Heart left ventricle (tissue), 16 donors: Measurements from ENCODE around the gene ACADM. TPM values are rescaled to one million over a fixed set of nuclear protein-coding genes. Genes with fewer than 3 reads are reported as not detected.
"Not testable (repeated sequence)": the region's sequence is repeated elsewhere in the genome, so short reads cannot be mapped to it uniquely, and the experiment has no call there.

Experiments used
- ATAC-seq, 4 donors: fragments of 200-7000 bp; cut with Tn5 transposase; one replicate each; pipeline ENCODE4 v1.9.1; 2020 to 2022; ENCODE audit warnings: moderate library complexity in 4 of 4, mild to moderate bottlenecking in 3 of 4, moderate number of reproducible peaks in 1 of 4
- DNase-seq, 5 donors: peaks; one replicate each; pipeline ENCODE4 v3.0.0-alpha.2; 2020
- H3K27ac ChIP-seq, 12 donors: fragments of 200-600 bp; sonication (generic) in 4 of 12; one replicate each; pipeline versions ENCODE4 v1.5.0 to v1.8.0; 2016 to 2022; ENCODE audit warnings: mild to moderate bottlenecking in 2 of 12
- H3K27me3 ChIP-seq, 9 donors: fragments of 200-600 bp; sonication (generic) in 2 of 9; one replicate each; pipeline versions ENCODE4 v1.5.1 to v1.8.0; 2016 to 2022; ENCODE audit warnings: mild to moderate bottlenecking in 3 of 9
- H3K36me3 ChIP-seq, 9 donors: fragments of 200-600 bp; sonication (generic) in 2 of 9; one replicate each; pipeline versions ENCODE4 v1.5.0 to v1.8.0; 2018 to 2022; ENCODE audit warnings: mild to moderate bottlenecking in 2 of 9
- H3K4me1 ChIP-seq, 12 donors: fragments of 200-600 bp; sonication (generic) in 4 of 12; one replicate each; pipeline versions ENCODE4 v1.5.0 to v1.8.0; 2016 to 2022; ENCODE audit warnings: mild to moderate bottlenecking in 3 of 12
- H3K4me3 ChIP-seq, 12 donors: fragments of 200-600 bp; sonication (generic) in 4 of 12; one replicate each; pipeline versions ENCODE4 v1.5.0 to v1.8.0; 2017 to 2022; ENCODE audit warnings: mild to moderate bottlenecking in 9 of 12, moderate library complexity in 4 of 12
- H3K9me3 ChIP-seq, 12 donors: fragments of 200-600 bp; sonication (generic) in 4 of 12; one replicate each; pipeline versions ENCODE4 v1.5.0 to v1.8.0; 2016 to 2022; ENCODE audit warnings: mild to moderate bottlenecking in 1 of 12
- CTCF ChIP-seq, 12 donors: fragments of 200-600 bp; sonication (generic) in 4 of 12; IDR thresholded peaks; one replicate each; pipeline versions ENCODE4 v1.5.0 to v1.8.0; 2018 to 2022; ENCODE audit warnings: antibody characterized with exemption in 12 of 12, mild to moderate bottlenecking in 5 of 12
- POLR2A ChIP-seq, 2 donors: fragments of 450-650 bp; IDR thresholded peaks; one replicate each; pipeline ENCODE4 v1.6.1; 2017; ENCODE audit warnings: antibody characterized with exemption in 2 of 2, mild to moderate bottlenecking in 2 of 2, moderate library complexity in 2 of 2
- WGBS, 4 donors: extraction: QIAGEN DNeasy Blood & Tissue Kit in 2 of 4; methylation state at CpG; one replicate each; pipeline versions ENCODE4 v1.1.5 to v1.1.7; 2013 to 2018; 5-methylcytosine and 5-hydroxymethylcytosine counted together
- intact Hi-C, 10 donors: fragments of 100-400 bp; cut with DNase I; formaldehyde crosslinking; loops; one replicate each; pipeline versions ENCODE4 v1.11.1 to v1.14.2; 2022
- polyA plus RNA-seq, 2 donors: library from polyadenylated mRNA; stranded (reverse); fragments of 200-250 nt; gene quantifications; one replicate each; pipeline ENCODE4 v1.2.3, GENCODE V29; 2013
- total RNA-seq, 9 donors: library from RNA; depleted of rRNA in 2 of 9; stranded (reverse); fragments of >200 nt in 2 of 9; fragmentation: NEBNext Ultra II Directional in 3 of 9; extraction: Animal tissue kit (Norgen Biotek cat#: 25700) in 3 of 9; gene quantifications; one replicate each; pipeline versions ENCODE4 v1.1.0 to v1.2.4, GENCODE V29; 2016 to 2023
- donor health status: ischemic (EF 13 %, LVEDD 7.1; RV severe dilation, severe dysfunction).
- donor health status: healthy with polysubstance abuse.
- donor health status: DM: no; HTN: yes; CAD: no.
- donor health status: DM: no; HTN: no; CAD: no.
- donor health status: ischemic (EF 25% LVEDD 6.9; RV normal size, moderate dysfunction).
- donor health status: ischemic (EF 25% LVEDD 5.7; RV mildly dilated, moderate dysfunction).
- donor health status: healthy.
- donor health status: DM: yes; HTN: yes; CAD: no.
- donor health status: ischemic (EF 35%, LVEDD 5.7; RV mildly dilated, moderate dysfunction).
- donor health status: nonischemic (EF 11% LVEDD 7.7; RV severe dilation, severe dysfunction).
- donor health status: DM: yes; HTN: yes; CAD: no.
- donor health status: PGD.
- donor health status: ischemic (EF 29% LVEDD 5.4; RV normal size, mild dysfunction).
- donor health status: nonischemic (EF 23%, LVEDD 6.1; RV moderate dilation, normal function).

The ACADM gene
- total and polyA plus RNA-seq, 11 donors, result 45.4 to 371 (median 212) TPM

- 73 to 92% (median 88%) methylated on average over 1 of the region's 1 CpG for WGBS, 4 donors
- ATAC-seq (no peak), DNase-seq (no peak)
- Histone ChIP-seq H3K36me3 (peaks cover 2 to 98% (median 81%) of the 10 kb centered on the region in 9 donors), H3K4me1 (no peaks in the 10 kb centered on the region), H3K27ac (no peak overlapping the region), H3K27me3 (no peaks in the 10 kb centered on the region), H3K9me3 (no peaks in the 10 kb centered on the region), H3K4me3 (no peak overlapping the region)
- intact Hi-C loops, result no loop called here
- TF ChIP-seq POLR2A (IDR thresholded peaks at IDR 0.05) (no peak), CTCF (IDR thresholded peaks at IDR 0.05) (no peak)
Measured at GRCh38 chr1:75736016-75736415, 11.5 kb downstream of the ACADM start.

- intact Hi-C loops, result loop anchor here in 1 of 10 donors (10.0 kb wide), 1 partner anchor 53 kb away; the partner anchor contains the start of gene MSH4
- Histone ChIP-seq H3K4me1 (no peaks in the 10 kb centered on the region), H3K36me3 (peaks cover 2 to 100% (median 84%) of the 10 kb centered on the region in 9 donors), H3K9me3 (no peaks in the 10 kb centered on the region), H3K27me3 (no peaks in the 10 kb centered on the region), H3K27ac (no peak overlapping the region), H3K4me3 (no peak overlapping the region)
- DNase-seq (no peak), ATAC-seq (no peak)
- no peak for TF ChIP-seq CTCF (IDR thresholded peaks at IDR 0.05)
- TF ChIP-seq POLR2A (IDR thresholded peaks at IDR 0.05), result no peak
- WGBS, 4 donors, result 72 to 86% (median 82%) methylated on average over 6 of the region's 6 CpGs
Measured at GRCh38 chr1:75742047-75742625, 17.6 kb downstream of the ACADM start.

DNA sequence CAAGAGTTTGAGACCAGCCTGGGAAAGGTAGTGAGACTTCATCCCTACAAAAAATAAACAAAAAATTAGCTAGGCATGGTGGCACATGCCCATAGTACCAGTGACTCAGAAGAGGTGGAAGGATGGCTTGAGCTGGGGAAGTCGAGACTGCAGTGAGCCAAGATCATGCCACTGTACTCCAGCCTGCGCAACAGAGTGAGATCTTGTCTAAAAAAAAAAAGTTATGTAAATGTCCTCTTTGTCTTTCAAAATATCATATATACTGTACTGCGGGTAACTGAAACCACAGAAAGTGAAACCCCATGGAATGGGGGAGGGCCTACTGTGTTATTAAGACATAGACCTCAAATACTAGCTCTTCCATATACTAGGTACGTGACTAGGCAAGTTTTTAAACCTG is 20.8 kb downstream of the ACADM start:
- DNase-seq (no peak), ATAC-seq (no peak)
- Histone ChIP-seq H3K27me3 (no peaks in the 10 kb centered on the region), H3K36me3 (peaks cover 0 to 100% (median 72%) of the 10 kb centered on the region in 9 donors), H3K4me3 (no peak overlapping the region), H3K9me3 (no peaks in the 10 kb centered on the region), H3K27ac (no peak overlapping the region), H3K4me1 (no peaks in the 10 kb centered on the region)
- intact Hi-C loops, result loop anchor here in 1 of 10 donors (10.0 kb wide), 1 partner anchor 50 kb away; the partner anchor contains the start of gene MSH4
- TF ChIP-seq POLR2A (IDR thresholded peaks at IDR 0.05) (no peak), CTCF (IDR thresholded peaks at IDR 0.05) (no peak)
- WGBS, 4 donors, result 69 to 93% (median 92%) methylated on average over 4 of the region's 4 CpGs

DNA sequence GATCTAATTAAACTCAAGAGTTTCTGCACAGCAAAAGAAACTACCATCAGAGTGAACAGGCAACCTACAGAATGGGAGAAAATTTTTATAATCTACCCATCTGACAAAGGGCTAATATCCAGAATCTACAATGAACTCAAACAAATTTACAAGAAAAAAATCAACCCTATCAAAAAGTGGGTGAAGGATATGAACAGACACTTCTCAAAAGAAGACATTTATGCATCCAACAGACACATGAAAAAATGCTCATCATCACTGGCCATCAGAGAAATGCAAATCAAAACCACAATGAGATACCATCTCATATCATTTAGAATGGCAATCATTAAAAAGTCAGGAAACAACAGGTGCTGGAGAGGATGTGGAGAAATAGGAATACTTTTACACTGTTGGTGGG is 32.7 kb downstream of the ACADM start:
- H3K9me3 ChIP-seq, H3K4me1 ChIP-seq, H3K27me3 ChIP-seq, DNase-seq, H3K4me3 ChIP-seq, ATAC-seq, H3K27ac ChIP-seq, intact Hi-C loops: not testable (repeated sequence)
- peaks cover 0 to 60% (median 48%) of the 10 kb centered on the region in 9 donors for H3K36me3 ChIP-seq

DNA sequence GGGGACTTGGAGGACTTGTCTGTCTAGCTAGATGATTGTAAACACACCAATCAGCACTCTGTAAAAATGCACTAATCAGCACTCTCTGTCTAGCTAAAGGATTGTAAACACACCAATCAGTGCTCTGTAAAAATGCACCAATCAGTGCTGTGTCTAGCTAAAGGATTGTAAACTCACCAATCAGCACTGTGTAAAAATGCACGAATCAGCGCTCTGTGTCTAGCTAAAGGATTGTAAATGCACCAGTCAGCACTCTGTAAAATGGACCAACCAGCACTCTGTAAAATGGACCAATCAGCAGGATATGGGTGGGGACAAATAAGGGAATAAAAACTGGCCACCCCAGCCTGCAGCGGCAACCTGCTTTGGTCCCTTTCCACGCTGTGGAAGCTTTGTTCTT is 34.0 kb downstream of the ACADM start:
- H3K27ac ChIP-seq, DNase-seq, H3K4me3 ChIP-seq, H3K27me3 ChIP-seq, H3K9me3 ChIP-seq, ATAC-seq, intact Hi-C loops, H3K4me1 ChIP-seq: not testable (repeated sequence)
- H3K36me3 ChIP-seq, result peaks cover 0 to 58% (median 35%) of the 10 kb centered on the region in 9 donors
- 79 to 99% (median 97%) methylated on average over 4 of the region's 4 CpGs for WGBS, 4 donors
